GM12878 (cell line): ENCODE measurements around the gene PACS1. TPM values are rescaled to one million over a fixed set of nuclear protein-coding genes. Genes with fewer than 3 reads are reported as not detected.

ENCODE experiments used
- ATAC-seq: fragments of 200-7000 bp; cut with Tn5 transposase; 3 replicates; pipeline ENCODE4 v1.9.1; 2020; ENCODE audit warnings: mild to moderate bottlenecking, moderate library complexity
- BruUV-seq: library from RNA; stranded (reverse); fragments of 400-500 nt; replicated peaks from 2 replicates; lab custom pipeline; 2021; lab: Mats Ljungman, UMichigan
- CTCF ChIA-PET: fragments of 300-600 bp; sonication (Branson Sonifier 250); formaldehyde crosslinking; extraction: SDS; loops from one replicate; lab custom pipeline; 2021; ENCODE audit warnings: inconsistent platforms; lab: Yijun Ruan, JAX
- POLR2A ChIA-PET: fragments of 350-600 bp; formaldehyde crosslinking; extraction: SDS; loops from one replicate; lab custom pipeline; 2021; ENCODE audit warnings: inconsistent platforms; lab: Charles Lee
- RAD21 ChIA-PET: fragments of 300-600 bp; sonication (Branson Sonifier 250); formaldehyde crosslinking; loops from one replicate; lab custom pipeline; 2023; ENCODE audit warnings: antibody characterized with exemption; ENCODE audit not compliant: unreplicated experiment; lab: Charles Lee
- SMC1A ChIA-PET: fragments of 300-600 bp; sonication (Branson Sonifier 250); formaldehyde crosslinking; loops from one replicate; lab custom pipeline; 2023; ENCODE audit not compliant: unreplicated experiment, uncharacterized antibody; lab: Charles Lee
- DNase-seq: peaks from one replicate; pipeline ENCODE4 v3.0.0-alpha.2; 2011; ENCODE audit warnings: low read depth, low spot score
- FAIRE-seq: peaks from 3 replicates; lab custom pipeline; 2011; peaks lifted over from hg19 to GRCh38; lab: Jason Lieb, UNC
- H2AFZ ChIP-seq: 2 replicates; pipeline ENCODE4 v1.6.0; 2011; ENCODE audit warnings: low read depth, low read length, control low read depth; ENCODE audit not compliant: control insufficient read depth
- H3K27ac ChIP-seq: 2 replicates; pipeline ENCODE4 v1.5.1; 2011; ENCODE audit warnings: control low read depth; ENCODE audit not compliant: control insufficient read depth, insufficient read depth
- H3K27me3 ChIP-seq, 2 experiments: replicated peaks in 1 of 2; 2 replicates each; pipeline versions ENCODE4 v1.6.0 to v1.6.1; 2011; ENCODE audit warnings: low read length in 1 of 2; ENCODE audit not compliant: control insufficient read depth in 2 of 2, insufficient read depth in 2 of 2
- H3K36me3 ChIP-seq, 2 experiments: 2 replicates each; pipeline ENCODE4 v1.5.1; 2011; ENCODE audit warnings: low read length in 1 of 2; ENCODE audit not compliant: control insufficient read depth in 2 of 2, insufficient read depth in 2 of 2
- H3K4me1 ChIP-seq: 2 replicates; pipeline ENCODE4 v1.6.1; 2011; ENCODE audit warnings: mild to moderate bottlenecking, low read length, moderate library complexity, mixed read lengths; ENCODE audit not compliant: control insufficient read depth, insufficient read depth
- H3K4me2 ChIP-seq: 2 replicates; pipeline ENCODE4 v1.6.0; 2011; ENCODE audit warnings: control low read depth; ENCODE audit not compliant: control insufficient read depth, insufficient read depth
- H3K4me3 ChIP-seq: fragments of 200-600 bp; sonication (generic); 2 replicates; pipeline ENCODE4 v1.5.1; 2016
- H3K79me2 ChIP-seq: 2 replicates; pipeline ENCODE4 v1.6.0; 2011; ENCODE audit warnings: low read length; ENCODE audit not compliant: control insufficient read depth, insufficient read depth
- H3K9ac ChIP-seq: 2 replicates; pipeline ENCODE4 v1.8.0; 2011; ENCODE audit warnings: low read length, control low read depth, mixed read lengths; ENCODE audit not compliant: control insufficient read depth, insufficient read depth
- H3K9me3 ChIP-seq: replicated peaks from 3 replicates; pipeline ENCODE4 v1.5.1; 2011; ENCODE audit warnings: mild to moderate bottlenecking, low read length; ENCODE audit not compliant: control insufficient read depth, insufficient read depth
- H4K20me1 ChIP-seq: 2 replicates; pipeline ENCODE4 v1.6.0; 2011; ENCODE audit not compliant: control insufficient read depth, insufficient read depth
- FOXM1 ChIP-seq: IDR thresholded peaks from 2 replicates; pipeline ENCODE4 v1.6.1; 2012; ENCODE audit warnings: low read depth, mild to moderate bottlenecking, inconsistent platforms, low read length, moderate library complexity
- MEF2A ChIP-seq: IDR thresholded peaks from 2 replicates; pipeline ENCODE4 v1.6.1; 2011; ENCODE audit warnings: low read depth, mild to moderate bottlenecking, low read length, moderate library complexity; ENCODE audit not compliant: insufficient read depth
- MTA3 ChIP-seq: IDR thresholded peaks from 2 replicates; pipeline ENCODE4 v1.6.1; 2012; ENCODE audit warnings: low read length, inconsistent platforms, borderline replicate concordance
- MXI1 ChIP-seq: fragments of 150-350 bp; IDR thresholded peaks from 2 replicates; pipeline ENCODE4 v1.6.1; 2011; ENCODE audit warnings: low read depth, mild to moderate bottlenecking, inconsistent platforms, low read length, improper control_type of control experiment
- MYB ChIP-seq: fragments of 150-350 bp; IDR thresholded peaks from 2 replicates; pipeline ENCODE4 v1.6.1; 2014; ENCODE audit warnings: mild to moderate bottlenecking, low read depth, low read length, borderline replicate concordance
- RELA ChIP-seq: fragments of 450-650 bp; IDR thresholded peaks from 2 replicates; pipeline ENCODE4 v1.8.0; 2014; ENCODE audit warnings: borderline replicate concordance; ENCODE audit not compliant: partially characterized antibody
- SMARCA5 ChIP-seq: fragments of 450-650 bp; IDR thresholded peaks from 2 replicates; pipeline ENCODE4 v1.6.1; 2017; ENCODE audit warnings: mild to moderate bottlenecking
- STAT1 ChIP-seq: fragments of 450-650 bp; conservative IDR thresholded peaks from 2 replicates; pipeline ENCODE4 v1.6.1; 2014; ENCODE audit warnings: antibody characterized with exemption, mild to moderate bottlenecking
- WGBS: methylation state at CpG from one replicate; pipeline ENCODE4 v1.1.6; 2016; ENCODE audit warnings: low lambda C conversion rate; ENCODE audit not compliant: insufficient replicate concordance, insufficient coverage; ENCODE audit errors: missing lambda C conversion rate; 5-methylcytosine and 5-hydroxymethylcytosine counted together
- in situ Hi-C: fragments of 300-500 bp; cut with MboI; formaldehyde crosslinking; loops from 9 replicates; pipeline ENCODE4 v1.14.3; 2018; ENCODE audit warnings: mixed read lengths
- intact Hi-C: fragments of 100-400 bp; cut with micrococcal nuclease; formaldehyde crosslinking; loops from one replicate; pipeline ENCODE4 v1.14.2; 2022; ENCODE audit not compliant: unreplicated experiment
- polyA plus RNA-seq, 11 experiments: library from polyadenylated mRNA; depleted of rRNA in 4 of 11; unstranded in 6 of 11; stranded (reverse) in 5 of 11; fragments of >200 nt; fragmentation: Nextera tagmentation in 4 of 11; fragmentation: Illumina TruSeq in 1 of 11; extraction: Ambion mirVana in 4 of 11; extraction: Trizol in 1 of 11; gene quantifications; 1 replicate in 1 of 11; 2 replicates in 10 of 11; pipeline versions ENCODE4 v1.2.1 to v1.2.3, GENCODE V29; 2011 to 2016; ENCODE audit warnings: inconsistent platforms in 2 of 11, missing spikeins in 2 of 11, low read depth in 1 of 11
- total RNA-seq, 4 experiments: library from RNA; depleted of rRNA in 3 of 4; stranded (reverse); fragments of >200 nt in 3 of 4; fragmentation: Illumina TruSeq in 1 of 4; extraction: Trizol in 1 of 4; gene quantifications; 2 replicates each; pipeline versions ENCODE4 v1.2.1 to v1.2.3, GENCODE V29; 2013 to 2021
- TF ChIP-seq, protein P1 (sequence below): IDR thresholded peaks from 2 replicates; pipeline ENCODE4 v1.6.1; 2011; ENCODE audit warnings: low read depth, mild to moderate bottlenecking, low read length, moderate library complexity, borderline replicate concordance; ENCODE audit errors: extremely low read depth
- TF ChIP-seq, protein P2 (sequence below): fragments of 450-650 bp; formaldehyde crosslinking; IDR thresholded peaks from 2 replicates; pipeline ENCODE4 v1.5.0; 2022; ENCODE audit warnings: mild to moderate bottlenecking, missing genetic modification characterization
- TF ChIP-seq, protein P3 (sequence below): fragments of 450-650 bp; IDR thresholded peaks from 2 replicates; pipeline ENCODE4 v1.6.1; 2018; ENCODE audit warnings: borderline replicate concordance, mild to moderate bottlenecking; ENCODE audit not compliant: partially characterized antibody

PACS1 gene
- total and polyA plus RNA-seq, 10 of the 15 experiments (the other 5 are each of a cell fraction or from before 2014, with no cell fraction given), result 1.1 to 74.3 (median 17.9) TPM

DNA sequence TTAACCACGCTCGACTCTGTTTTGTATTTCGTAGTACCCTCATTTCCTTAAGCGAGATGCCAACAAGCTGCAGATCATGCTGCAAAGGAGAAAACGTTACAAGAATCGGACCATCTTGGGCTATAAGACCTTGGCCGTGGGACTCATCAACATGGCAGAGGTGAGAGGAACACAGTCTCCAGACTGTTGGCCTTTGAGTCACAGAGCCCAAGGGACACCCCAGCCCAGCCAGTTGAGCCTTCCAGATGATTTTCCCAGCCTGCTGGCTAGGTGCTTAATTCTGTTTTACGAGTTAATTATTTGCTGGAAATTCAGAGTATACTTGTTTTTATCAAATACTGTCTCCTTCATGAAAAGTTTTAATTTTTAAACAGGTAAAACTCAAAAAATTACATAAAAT lies 141.0 kb downstream of the PACS1 start (continued):
- TF ChIP-seq, protein P1, sequence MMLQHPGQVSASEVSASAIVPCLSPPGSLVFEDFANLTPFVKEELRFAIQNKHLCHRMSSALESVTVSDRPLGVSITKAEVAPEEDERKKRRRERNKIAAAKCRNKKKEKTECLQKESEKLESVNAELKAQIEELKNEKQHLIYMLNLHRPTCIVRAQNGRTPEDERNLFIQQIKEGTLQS, result no peak
- TF ChIP-seq FOXM1 (no peak), STAT1 (no peak)
- TF ChIP-seq, all 136 proteins: peak for 0

DNA sequence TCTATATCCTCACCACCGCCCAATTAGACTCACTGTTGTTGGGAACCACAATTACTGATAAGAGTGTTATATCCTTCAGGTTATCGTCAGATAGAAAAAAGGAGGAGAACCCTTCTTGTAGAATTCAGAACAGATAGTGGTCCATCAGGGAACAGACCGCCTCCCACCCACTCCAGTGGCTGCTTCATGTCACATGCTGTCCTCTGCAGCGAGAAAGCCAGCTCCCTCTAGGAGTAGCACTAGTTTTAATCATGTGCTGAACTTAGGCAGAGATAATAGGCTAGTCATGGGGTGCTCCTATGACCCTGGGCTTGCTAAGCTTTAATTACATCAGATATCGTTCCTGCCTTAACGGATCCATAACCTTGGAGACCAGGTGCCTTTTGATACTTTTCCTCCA lies 146.8 kb downstream of the PACS1 start:
- Histone ChIP-seq H3K79me2 (no peaks in the 10 kb centered on the region), H3K4me2 (no peak overlapping the region), H3K9ac (no peak overlapping the region), H3K27ac (no peak overlapping the region), H3K4me3 (no peak overlapping the region), H3K4me1 (peaks cover 10% of the 10 kb centered on the region), H4K20me1 (no peaks in the 10 kb centered on the region), H2AFZ (no peak overlapping the region), H3K36me3 (peaks cover 21 to 43% of the 10 kb centered on the region in 2 experiments), H3K27me3 (no peaks in the 10 kb centered on the region), H3K9me3 (no peaks in the 10 kb centered on the region)
- in situ Hi-C loops (no loop called here), intact Hi-C loops (no loop called here)
- no TSS peak for BruUV-seq
- FAIRE-seq (no peak), ATAC-seq (no peak), DNase-seq (no peak)
- ChIA-PET SMC1A (no interaction called here), CTCF (interaction anchor here (0.6 kb wide), 1 partner anchor 446 kb away, joined by 3 read pairs; no protein-coding TSS in a partner anchor), RAD21 (no interaction called here), POLR2A (no interaction called here)
- TF ChIP-seq MEF2A (no peak), RELA (no peak), MXI1 (no peak), MTA3 (no peak), MYB (no peak), SMARCA5 (no peak)
- TF ChIP-seq, protein P2, sequence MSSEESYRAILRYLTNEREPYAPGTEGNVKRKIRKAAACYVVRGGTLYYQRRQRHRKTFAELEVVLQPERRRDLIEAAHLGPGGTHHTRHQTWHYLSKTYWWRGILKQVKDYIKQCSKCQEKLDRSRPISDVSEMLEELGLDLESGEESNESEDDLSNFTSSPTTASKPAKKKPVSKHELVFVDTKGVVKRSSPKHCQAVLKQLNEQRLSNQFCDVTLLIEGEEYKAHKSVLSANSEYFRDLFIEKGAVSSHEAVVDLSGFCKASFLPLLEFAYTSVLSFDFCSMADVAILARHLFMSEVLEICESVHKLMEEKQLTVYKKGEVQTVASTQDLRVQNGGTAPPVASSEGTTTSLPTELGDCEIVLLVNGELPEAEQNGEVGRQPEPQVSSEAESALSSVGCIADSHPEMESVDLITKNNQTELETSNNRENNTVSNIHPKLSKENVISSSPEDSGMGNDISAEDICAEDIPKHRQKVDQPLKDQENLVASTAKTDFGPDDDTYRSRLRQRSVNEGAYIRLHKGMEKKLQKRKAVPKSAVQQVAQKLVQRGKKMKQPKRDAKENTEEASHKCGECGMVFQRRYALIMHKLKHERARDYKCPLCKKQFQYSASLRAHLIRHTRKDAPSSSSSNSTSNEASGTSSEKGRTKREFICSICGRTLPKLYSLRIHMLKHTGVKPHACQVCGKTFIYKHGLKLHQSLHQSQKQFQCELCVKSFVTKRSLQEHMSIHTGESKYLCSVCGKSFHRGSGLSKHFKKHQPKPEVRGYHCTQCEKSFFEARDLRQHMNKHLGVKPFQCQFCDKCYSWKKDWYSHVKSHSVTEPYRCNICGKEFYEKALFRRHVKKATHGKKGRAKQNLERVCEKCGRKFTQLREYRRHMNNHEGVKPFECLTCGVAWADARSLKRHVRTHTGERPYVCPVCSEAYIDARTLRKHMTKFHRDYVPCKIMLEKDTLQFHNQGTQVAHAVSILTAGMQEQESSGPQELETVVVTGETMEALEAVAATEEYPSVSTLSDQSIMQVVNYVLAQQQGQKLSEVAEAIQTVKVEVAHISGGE (CRISPR knock-in tag), result no peak
- TF ChIP-seq, protein P3, sequence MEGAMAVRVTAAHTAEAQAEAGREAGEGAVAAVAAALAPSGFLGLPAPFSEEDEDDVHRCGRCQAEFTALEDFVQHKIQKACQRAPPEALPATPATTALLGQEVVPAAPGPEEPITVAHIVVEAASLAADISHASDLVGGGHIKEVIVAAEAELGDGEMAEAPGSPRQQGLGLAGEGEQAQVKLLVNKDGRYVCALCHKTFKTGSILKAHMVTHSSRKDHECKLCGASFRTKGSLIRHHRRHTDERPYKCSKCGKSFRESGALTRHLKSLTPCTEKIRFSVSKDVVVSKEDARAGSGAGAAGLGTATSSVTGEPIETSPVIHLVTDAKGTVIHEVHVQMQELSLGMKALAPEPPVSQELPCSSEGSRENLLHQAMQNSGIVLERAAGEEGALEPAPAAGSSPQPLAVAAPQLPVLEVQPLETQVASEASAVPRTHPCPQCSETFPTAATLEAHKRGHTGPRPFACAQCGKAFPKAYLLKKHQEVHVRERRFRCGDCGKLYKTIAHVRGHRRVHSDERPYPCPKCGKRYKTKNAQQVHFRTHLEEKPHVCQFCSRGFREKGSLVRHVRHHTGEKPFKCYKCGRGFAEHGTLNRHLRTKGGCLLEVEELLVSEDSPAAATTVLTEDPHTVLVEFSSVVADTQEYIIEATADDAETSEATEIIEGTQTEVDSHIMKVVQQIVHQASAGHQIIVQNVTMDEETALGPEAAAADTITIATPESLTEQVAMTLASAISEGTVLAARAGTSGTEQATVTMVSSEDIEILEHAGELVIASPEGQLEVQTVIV, result no peak
- WGBS, result 97% methylated on average over 6 of the region's 6 CpGs
